Forelimb muscle (tissue), 1 donor: ENCODE measurements around the gene WDR26. TPM values are rescaled to one million over a fixed set of nuclear protein-coding genes. Genes with fewer than 3 reads are reported as not detected.
A peak's percentile ranks its signal among the peaks of the same experiment; 100 is the strongest.
"Not testable (repeated sequence)": the region's sequence is repeated elsewhere in the genome, so short reads cannot be mapped to it uniquely, and the experiment has no call there.

Source experiments
- DNase-seq: peaks from one replicate; pipeline ENCODE4 v3.0.0-alpha.2; 2013; ENCODE audit warnings: low read depth
- polyA plus RNA-seq: library from polyadenylated mRNA; unstranded; fragments of 120-200 nt; gene quantifications from one replicate; pipeline ENCODE4 v1.2.1, GENCODE V29; 2013; ENCODE audit not compliant: insufficient read length

The WDR26 gene
- 65.0 TPM for polyA plus RNA-seq

DNA sequence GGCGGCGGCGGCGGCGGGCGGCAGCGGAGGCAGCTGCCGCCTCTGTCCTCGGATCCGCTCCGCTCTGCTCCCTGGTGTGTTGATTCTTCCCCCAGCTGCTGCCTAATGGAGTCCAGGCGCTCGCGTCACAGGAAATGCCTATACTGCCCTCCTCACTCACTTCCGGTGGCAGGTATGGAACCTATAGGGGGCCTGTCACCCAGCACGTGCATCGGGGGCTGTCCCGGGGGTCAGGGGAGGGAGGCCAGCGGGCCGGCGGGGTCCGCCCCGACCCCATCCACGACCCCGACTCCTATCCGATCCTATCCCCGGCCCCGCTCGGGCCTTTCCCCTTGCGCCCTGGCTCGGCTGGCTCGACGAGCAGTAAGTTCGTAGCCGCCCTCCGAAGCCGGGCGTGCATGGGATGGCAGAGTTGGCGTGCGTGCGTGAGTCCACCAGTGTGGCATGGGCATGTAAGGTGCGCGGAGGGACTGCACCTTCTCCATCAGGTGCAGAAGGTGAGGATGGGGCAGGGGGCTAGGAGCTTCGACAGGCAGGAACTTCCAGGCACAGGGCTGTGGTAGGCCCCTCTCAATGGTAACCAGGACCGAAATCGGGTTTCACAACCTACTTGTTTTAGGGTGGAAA, at the start of gene WDR26:
TSS of gene WDR26 (minus strand) at position 107 of the 627 bp plus-strand sequence.
- peak; percentile 77 for DNase-seq

- DNase-seq: not testable (repeated sequence)
These were observed 48.6 kb upstream of the WDR26 start for GRCh38 chr1:224483206-224483605.

GRCh38 chr1:224482619-224483018, 48.0 kb upstream of the WDR26 start:
- no peak for DNase-seq

GRCh38 chr1:224481601-224482000, 47.0 kb upstream of the WDR26 start:
- DNase-seq: no peak

DNA sequence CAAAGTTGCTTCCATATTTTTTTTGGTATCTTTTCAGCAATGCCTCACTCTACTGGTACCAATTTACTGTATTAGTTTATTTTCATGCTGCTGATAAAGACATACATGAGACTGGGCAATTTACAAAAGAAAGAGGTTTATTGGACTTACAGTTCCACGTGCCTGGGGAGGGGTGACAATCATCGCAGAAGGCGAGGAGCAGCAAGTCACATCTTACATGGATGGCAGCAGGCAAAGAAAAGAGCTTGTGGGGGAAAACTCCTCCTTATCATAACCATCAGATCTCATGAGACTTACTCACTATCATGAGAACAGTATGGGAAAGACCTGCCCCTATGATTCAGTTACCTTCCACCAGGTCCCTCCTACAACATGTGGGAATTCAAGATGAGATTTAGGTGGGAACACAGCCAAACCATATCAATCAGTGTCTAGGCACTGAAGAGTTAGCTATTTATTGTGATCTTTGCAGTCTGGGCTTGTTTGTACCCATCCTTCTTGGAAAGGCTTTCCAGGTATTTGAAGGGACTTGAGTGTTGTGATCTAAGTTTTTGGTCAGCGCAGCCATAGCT, 46.4 kb upstream of the WDR26 start:
- DNase-seq: not testable (repeated sequence)

DNA sequence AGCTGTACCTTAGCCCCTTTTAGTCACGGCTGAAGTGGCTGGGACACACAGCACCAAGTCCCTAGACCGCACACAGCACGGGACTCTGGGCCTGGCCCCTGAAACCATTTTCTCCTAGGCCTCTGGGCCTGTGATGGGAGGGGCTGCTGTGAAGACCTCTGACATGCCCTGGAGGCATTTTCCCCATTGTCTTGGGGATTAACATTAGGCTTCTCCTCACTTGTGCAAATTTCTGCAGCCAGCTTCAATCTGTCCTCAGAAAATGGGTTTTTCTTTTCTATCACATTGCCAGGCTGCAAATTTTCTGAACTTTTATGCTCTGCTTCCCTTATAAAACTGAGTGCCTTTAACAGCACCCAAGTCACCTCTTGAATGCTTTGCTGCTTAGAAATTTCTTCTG, 45.6 kb upstream of the WDR26 start:
- not testable (repeated sequence) for DNase-seq

GRCh38 chr1:224472806-224473205, 38.2 kb upstream of the WDR26 start:
- no peak for DNase-seq

- no peak for DNase-seq
These were observed 31.6 kb upstream of the WDR26 start for GRCh38 chr1:224466154-224466553.

DNA sequence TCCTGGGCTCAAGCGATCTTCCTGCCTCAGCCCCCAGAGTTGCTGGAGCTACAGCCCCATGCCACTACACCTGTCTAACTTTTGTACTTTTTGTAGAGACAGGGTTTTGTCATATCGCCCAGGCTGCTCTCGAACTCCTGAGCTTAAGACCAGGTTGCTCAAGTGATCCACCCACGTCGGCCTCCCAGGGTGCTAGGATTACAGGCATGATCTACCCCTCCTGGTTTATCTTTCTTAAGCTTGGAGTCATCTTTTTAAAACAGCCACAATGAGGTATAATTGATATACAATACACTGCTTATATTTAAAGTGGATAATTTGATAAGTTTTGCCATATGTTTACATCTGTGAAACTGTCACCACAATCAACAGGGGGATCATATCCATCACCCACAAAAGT, 25.4 kb upstream of the WDR26 start:
- DNase-seq: no peak

DNA sequence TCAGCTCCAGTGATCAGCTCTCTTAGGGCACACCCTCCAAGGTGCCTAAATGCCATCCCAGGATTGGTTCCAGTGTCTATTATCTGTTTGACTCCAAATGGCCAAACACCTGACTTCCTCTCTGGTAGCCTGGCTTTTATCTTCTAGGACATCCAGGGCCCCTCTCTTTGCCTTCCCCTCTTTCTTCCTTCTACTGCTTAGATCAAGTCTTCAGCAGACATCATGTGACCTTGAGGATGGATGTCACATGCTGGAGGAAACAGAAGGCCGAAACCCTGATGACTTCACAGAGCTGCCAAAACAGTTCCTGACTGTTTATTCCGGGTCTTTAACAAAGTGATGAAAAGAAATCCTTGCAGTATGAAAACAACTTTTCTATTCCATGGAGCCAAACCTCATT, 24.4 kb upstream of the WDR26 start:
- no peak for DNase-seq

DNA sequence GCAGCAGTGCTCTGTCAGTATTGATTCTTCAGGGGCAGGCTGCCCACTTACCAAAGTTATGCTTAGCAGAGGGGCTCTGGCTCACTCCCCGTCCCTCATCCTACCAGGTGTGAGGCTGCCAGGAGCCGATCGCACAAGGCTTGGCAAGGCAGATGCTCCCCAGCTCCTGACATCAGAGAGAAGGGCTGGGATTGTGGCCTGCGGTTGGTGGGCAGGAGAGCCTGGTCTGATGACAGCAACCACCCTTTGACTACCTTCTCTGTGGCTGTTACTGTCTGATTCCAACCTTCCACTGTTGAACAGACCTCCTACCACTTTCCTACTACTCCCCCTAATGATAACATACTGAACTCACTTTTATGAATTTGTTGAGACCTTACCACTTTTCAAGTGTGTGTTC, 23.7 kb upstream of the WDR26 start:
- no peak for DNase-seq

- DNase-seq: no peak
These were observed 23.2 kb upstream of the WDR26 start for GRCh38 chr1:224457782-224458144.

DNA sequence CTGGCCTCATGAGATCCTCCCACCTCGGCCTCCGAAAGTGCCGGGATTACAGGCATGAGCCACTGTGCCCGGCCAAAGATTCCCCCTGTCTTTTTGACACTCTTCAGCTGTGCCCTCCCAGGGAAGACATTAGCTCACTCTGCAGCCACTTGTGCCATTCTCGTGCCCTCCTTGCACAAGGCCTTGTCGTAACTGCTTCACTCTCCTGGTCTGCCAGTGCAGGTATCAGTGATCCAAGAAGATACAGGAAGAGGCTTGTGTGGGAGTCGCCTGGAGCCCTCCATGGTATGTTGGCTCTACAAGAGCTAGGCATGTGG, 22.0 kb upstream of the WDR26 start:
- no peak for DNase-seq

- DNase-seq: no peak
These were observed 19.9 kb upstream of the WDR26 start for GRCh38 chr1:224454402-224455055.

GRCh38 chr1:224450561-224451350, 16.2 kb upstream of the WDR26 start:
- DNase-seq: no peak

GRCh38 chr1:224450159-224450558, 15.6 kb upstream of the WDR26 start:
- DNase-seq: no peak

- DNase-seq: no peak
These were observed 13.9 kb upstream of the WDR26 start for GRCh38 chr1:224448453-224449017.

DNA sequence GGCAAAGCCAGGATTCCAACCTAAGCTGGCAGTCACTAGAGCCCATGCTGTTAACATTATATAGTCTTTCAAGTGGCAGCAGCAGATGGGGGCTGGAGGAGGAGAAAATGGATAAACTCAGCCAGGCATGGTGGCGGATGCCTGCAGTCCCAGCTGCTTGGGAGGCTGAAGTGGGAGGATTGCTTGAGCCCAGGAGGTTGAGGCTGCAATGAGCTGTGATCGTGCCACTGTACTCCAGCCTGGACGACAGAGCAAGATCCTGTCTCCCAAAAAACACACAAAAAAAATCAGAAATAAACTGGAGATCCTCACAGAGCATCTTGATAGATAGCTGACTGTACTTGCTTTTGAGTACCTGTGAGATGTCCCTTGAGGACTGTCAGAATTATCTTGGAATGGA, 13.4 kb upstream of the WDR26 start:
- no peak for DNase-seq

DNA sequence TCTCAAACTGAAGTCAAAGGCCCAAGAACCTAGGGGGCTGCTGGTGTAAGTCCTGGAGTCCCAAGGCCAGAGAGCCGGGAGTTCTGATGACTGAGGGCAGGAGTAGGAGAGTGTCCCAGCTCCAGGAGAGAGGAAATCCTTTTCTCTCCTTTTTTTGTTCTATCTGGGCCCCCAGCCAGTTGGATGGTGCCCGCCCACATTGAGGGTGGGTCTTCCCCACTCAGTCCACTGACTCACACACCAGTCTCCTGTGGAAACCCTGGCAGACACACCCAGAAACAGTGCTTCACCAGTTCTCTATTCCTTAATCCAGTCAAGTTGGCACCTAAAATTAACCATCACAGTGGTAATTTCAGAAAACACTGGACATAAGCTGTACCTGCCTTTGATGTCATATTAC, 12.7 kb upstream of the WDR26 start:
- no peak for DNase-seq

DNA sequence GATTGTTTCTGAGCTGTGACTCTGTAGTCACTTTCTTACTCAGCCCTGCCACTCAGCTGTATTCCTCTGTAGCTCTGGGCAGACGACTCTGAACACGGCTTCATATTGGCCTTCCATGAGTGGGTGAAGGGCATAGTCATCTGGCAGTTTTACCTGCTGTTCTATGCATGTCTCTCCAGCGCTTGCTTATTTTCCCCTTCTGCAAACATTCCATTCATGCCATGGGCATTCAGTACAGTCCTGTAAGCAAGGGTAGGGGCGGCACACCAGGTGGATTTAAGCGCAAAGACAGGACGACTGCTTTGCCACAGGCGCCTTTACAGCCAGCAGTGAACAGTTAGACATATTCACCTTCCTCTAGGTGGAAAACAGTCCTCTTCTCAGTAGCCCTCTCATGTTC, 4.4 kb upstream of the WDR26 start:
- no peak for DNase-seq

- no peak for DNase-seq
These were observed 1.4 kb upstream of the WDR26 start for GRCh38 chr1:224435999-224436398.

DNA sequence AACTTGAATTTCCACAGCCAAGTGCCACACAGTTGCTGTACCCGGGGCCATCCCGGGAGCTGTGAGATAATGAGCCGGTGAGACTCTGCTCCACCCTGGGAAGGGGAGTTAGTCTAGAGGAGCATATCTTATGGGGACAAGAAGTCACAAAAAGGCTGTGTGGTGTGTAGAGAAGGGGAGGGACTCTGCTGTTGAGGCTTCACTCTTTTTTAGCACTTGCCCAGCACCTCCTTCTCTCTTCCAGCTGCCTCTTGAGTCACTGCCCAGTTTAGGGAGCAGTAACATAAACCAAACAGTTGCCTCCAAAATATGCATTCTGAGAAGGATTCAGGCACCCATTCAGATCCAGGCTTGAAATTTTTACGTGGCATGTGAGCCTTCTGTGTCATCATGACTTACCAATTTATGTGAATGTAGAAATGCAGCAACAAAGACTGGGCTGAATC, 744 bp upstream of the WDR26 start:
- no peak for DNase-seq
